Gastroesophageal sphincter (tissue), 3 donors: Measurements from ENCODE around the gene CSNK2B.

Experiments used
- POLR2A ChIP-seq, 2 donors: fragments of 450-650 bp; IDR thresholded peaks; one replicate each; pipeline ENCODE4 v1.6.1; 2017; ENCODE audit warnings: antibody characterized with exemption in 2 of 2, mild to moderate bottlenecking in 2 of 2, moderate library complexity in 1 of 2
- POLR2AphosphoS5 ChIP-seq: sonication (generic); formaldehyde crosslinking; IDR thresholded peaks from one replicate; pipeline ENCODE4 v1.6.1; 2017; ENCODE audit warnings: antibody characterized with exemption
- TF ChIP-seq, protein P1 (sequence below), 4 experiments: fragments of 200-600 bp in 2 of 4; fragments of 450-650 bp in 2 of 4; sonication (generic) in 1 of 4; IDR thresholded peaks; one replicate each; pipeline ENCODE4 v1.5.1; 2017 to 2019; ENCODE audit warnings: antibody characterized with exemption in 4 of 4, mild to moderate bottlenecking in 2 of 4, moderate library complexity in 2 of 4

DNA sequence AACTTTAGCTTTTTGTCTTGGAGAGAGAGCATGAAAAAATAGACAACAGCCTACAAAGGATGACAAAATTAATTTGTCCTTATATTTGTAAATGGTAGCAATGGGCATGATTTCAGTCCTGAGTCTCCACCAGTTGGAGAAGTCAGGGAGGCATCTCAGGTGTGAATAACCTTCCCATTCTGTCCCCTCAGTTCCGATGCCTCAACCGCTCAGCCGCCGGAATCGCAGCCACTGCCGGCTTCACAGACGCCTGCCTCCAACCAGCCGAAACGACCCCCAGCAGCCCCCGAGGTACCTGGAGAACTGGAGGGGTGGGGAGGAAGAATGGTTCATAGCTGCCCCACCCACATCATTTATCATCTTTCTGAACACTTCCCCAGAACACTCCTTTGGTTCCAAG is 41.8 kb upstream of the CSNK2B start:
- no peak for TF ChIP-seq POLR2AphosphoS5
- TF ChIP-seq POLR2A (IDR thresholded peaks at IDR 0.05), result no peak
- TF ChIP-seq, protein P1, sequence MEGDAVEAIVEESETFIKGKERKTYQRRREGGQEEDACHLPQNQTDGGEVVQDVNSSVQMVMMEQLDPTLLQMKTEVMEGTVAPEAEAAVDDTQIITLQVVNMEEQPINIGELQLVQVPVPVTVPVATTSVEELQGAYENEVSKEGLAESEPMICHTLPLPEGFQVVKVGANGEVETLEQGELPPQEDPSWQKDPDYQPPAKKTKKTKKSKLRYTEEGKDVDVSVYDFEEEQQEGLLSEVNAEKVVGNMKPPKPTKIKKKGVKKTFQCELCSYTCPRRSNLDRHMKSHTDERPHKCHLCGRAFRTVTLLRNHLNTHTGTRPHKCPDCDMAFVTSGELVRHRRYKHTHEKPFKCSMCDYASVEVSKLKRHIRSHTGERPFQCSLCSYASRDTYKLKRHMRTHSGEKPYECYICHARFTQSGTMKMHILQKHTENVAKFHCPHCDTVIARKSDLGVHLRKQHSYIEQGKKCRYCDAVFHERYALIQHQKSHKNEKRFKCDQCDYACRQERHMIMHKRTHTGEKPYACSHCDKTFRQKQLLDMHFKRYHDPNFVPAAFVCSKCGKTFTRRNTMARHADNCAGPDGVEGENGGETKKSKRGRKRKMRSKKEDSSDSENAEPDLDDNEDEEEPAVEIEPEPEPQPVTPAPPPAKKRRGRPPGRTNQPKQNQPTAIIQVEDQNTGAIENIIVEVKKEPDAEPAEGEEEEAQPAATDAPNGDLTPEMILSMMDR (IDR thresholded peaks at IDR 0.05), result no peak
